ENCODE data around the gene HACD3. TPM values are rescaled to one million over a fixed set of nuclear protein-coding genes. Genes with fewer than 3 reads are reported as not detected.

Gene HACD3
- total RNA-seq: 10 to 100 TPM; 11.7 to 16.7 (median 15.0) TPM
- polyA plus RNA-seq: 9.8 TPM
- long read RNA-seq, donor 1, transcript HACD3-201 (11 exons, 3,228 nt): major isoform, 74 of 78 reads
- long read RNA-seq, donor 1, partial matches to known transcripts: 2 of 78 reads
- long read RNA-seq, donor 1, other reads (novel, unspliced or antisense): 2 of 78 reads
- long read RNA-seq, donor 2, transcript HACD3-201 (11 exons, 3,228 nt): major isoform, 31 of 34 reads
- long read RNA-seq, donor 2, partial matches to known transcripts: 0 of 34 reads
- long read RNA-seq, donor 2, other reads (novel, unspliced or antisense): 3 of 34 reads
- long read RNA-seq, donor 3, transcript HACD3-201 (11 exons, 3,228 nt): major isoform, 95 of 102 reads
- long read RNA-seq, donor 3, partial matches to known transcripts: 2 of 102 reads
- long read RNA-seq, donor 3, other reads (novel, unspliced or antisense): 5 of 102 reads
- long read RNA-seq, donor 4, transcript HACD3-201 (11 exons, 3,228 nt): major isoform, 22 of 23 reads
- long read RNA-seq, donor 4, partial matches to known transcripts: 0 of 23 reads
- long read RNA-seq, donor 4, other reads (novel, unspliced or antisense): 0 of 23 reads

GRCh38 chr15:65530318-65531111 lies at the start of gene HACD3:
Gene HACD3 (plus strand): TSS chr15:65530463. CDS start chr15:65530632, 169 bp downstream.
- H3K27me3 ChIP-seq (ENCODE audit: control insufficient read depth, insufficient read depth): no peaks in the 10 kb centered on the region
- no peaks in the 10 kb centered on the region for H3K4me1 ChIP-seq (ENCODE audit: control insufficient read depth, insufficient read depth, low read length)
- H3K4me3 ChIP-seq (ENCODE audit: low read length): peak within 1 kb of the TSS; percentile 53
- no peak within 1 kb of the TSS for H3K27ac ChIP-seq (ENCODE audit: low read length)
- under 1% methylated on average over 88 of the region's 88 CpGs for WGBS
- ATAC-seq: peak; percentile 98
- H3K9me3 ChIP-seq (ENCODE audit: control insufficient read depth, low read length): no peaks in the 10 kb centered on the region
- DNase-seq: peak; percentile 90 to 97 (median 96)
- intact Hi-C loops (cut with DNase I): no loop called here

GRCh38 chr15:65484876-65485275 lies 45.4 kb upstream of the HACD3 start:
- 96% methylated on average over 4 of the region's 4 CpGs for WGBS
- no peaks in the 10 kb centered on the region for H3K4me1 ChIP-seq (ENCODE audit: control insufficient read depth, insufficient read depth, low read length)

GRCh38 chr15:65494076-65494475 lies 36.2 kb upstream of the HACD3 start:
- no peaks in the 10 kb centered on the region for H3K4me1 ChIP-seq (ENCODE audit: control insufficient read depth, insufficient read depth, low read length)
- intact Hi-C loops (cut with DNase I): no loop called here
- DNase-seq (no peak), ATAC-seq (no peak)
- H3K4me3 ChIP-seq (ENCODE audit: low read length): no peak overlapping the region
- H3K27me3 ChIP-seq (ENCODE audit: control insufficient read depth, insufficient read depth): no peaks in the 10 kb centered on the region
- 87% methylated on average over 4 of the region's 4 CpGs for WGBS
- H3K9me3 ChIP-seq (ENCODE audit: control insufficient read depth, low read length): no peaks in the 10 kb centered on the region
- no peak overlapping the region for H3K27ac ChIP-seq (ENCODE audit: low read length)

More at GRCh38 chr15:65484876-65485275, 45.4 kb upstream of the HACD3 start:
- Histone ChIP-seq H3K27me3 (ENCODE audit: control insufficient read depth, insufficient read depth) (no peaks in the 10 kb centered on the region), H3K9me3 (ENCODE audit: control insufficient read depth, low read length) (no peaks in the 10 kb centered on the region), H3K4me3 (ENCODE audit: low read length) (no peak overlapping the region), H3K27ac (ENCODE audit: low read length) (no peak overlapping the region)
- intact Hi-C loops (cut with DNase I): no loop called here
- no peak for ATAC-seq
- no peak for DNase-seq

- Histone ChIP-seq H3K4me1 (ENCODE audit: control insufficient read depth, insufficient read depth, low read length) (peaks cover 3% of the 10 kb centered on the region), H3K27ac (ENCODE audit: low read length) (no peak overlapping the region), H3K4me3 (ENCODE audit: low read length) (no peak overlapping the region), H3K9me3 (ENCODE audit: control insufficient read depth, low read length) (no peaks in the 10 kb centered on the region), H3K27me3 (ENCODE audit: control insufficient read depth, insufficient read depth) (no peaks in the 10 kb centered on the region)
- no peak for ATAC-seq
- WGBS: 90% methylated on average over 2 of the region's 2 CpGs
- no peak for DNase-seq
- intact Hi-C loops (cut with DNase I): no loop called here
Observed at GRCh38 chr15:65509321-65509720, 20.9 kb upstream of the HACD3 start.

- Histone ChIP-seq H3K27me3 (ENCODE audit: control insufficient read depth, insufficient read depth) (no peaks in the 10 kb centered on the region), H3K27ac (ENCODE audit: low read length) (peak overlapping the region; percentile 84), H3K4me1 (ENCODE audit: control insufficient read depth, insufficient read depth, low read length) (peaks cover 3% of the 10 kb centered on the region), H3K9me3 (ENCODE audit: control insufficient read depth, low read length) (no peaks in the 10 kb centered on the region), H3K4me3 (ENCODE audit: low read length) (peak overlapping the region; percentile 39)
- ATAC-seq (peak in 1 of 2 donors; percentile 17), DNase-seq (no peak)
- 52% methylated on average over 5 of the region's 5 CpGs for WGBS
- intact Hi-C loops (cut with DNase I): no loop called here
Observed at GRCh38 chr15:65512189-65512588, 18.1 kb upstream of the HACD3 start.

- Histone ChIP-seq H3K4me1 (ENCODE audit: control insufficient read depth, insufficient read depth, low read length) (peaks cover 3% of the 10 kb centered on the region), H3K4me3 (ENCODE audit: low read length) (peak overlapping the region; percentile 39), H3K27ac (ENCODE audit: low read length) (peak overlapping the region; percentile 48), H3K27me3 (ENCODE audit: control insufficient read depth, insufficient read depth) (no peaks in the 10 kb centered on the region), H3K9me3 (ENCODE audit: control insufficient read depth, low read length) (no peaks in the 10 kb centered on the region)
- 24% methylated on average over 10 of the region's 10 CpGs for WGBS
- ATAC-seq: peak; percentile 66 to 74
- intact Hi-C loops (cut with DNase I): no loop called here
- peak; percentile 77 to 91 (median 77) for DNase-seq
Observed at GRCh38 chr15:65512807-65513416, 17.4 kb upstream of the HACD3 start.

GRCh38 chr15:65516997-65517865 lies 13.0 kb upstream of the HACD3 start, which contains the start of gene DPP8:
Gene DPP8 (minus strand): TSS chr15:65517689. CDS start chr15:65512553, 5,136 bp downstream.
- Histone ChIP-seq H3K27ac (ENCODE audit: low read length) (peak within 1 kb of the TSS; percentile 95), H3K9me3 (ENCODE audit: control insufficient read depth, low read length) (no peaks in the 10 kb centered on the region), H3K4me3 (ENCODE audit: low read length) (peak within 1 kb of the TSS; percentile 90), H3K27me3 (ENCODE audit: control insufficient read depth, insufficient read depth) (no peaks in the 10 kb centered on the region), H3K4me1 (ENCODE audit: control insufficient read depth, insufficient read depth, low read length) (peaks cover 4% of the 10 kb centered on the region)
- WGBS: under 1% methylated on average over 75 of the region's 75 CpGs
- ATAC-seq (peak; percentile 97 to 98), DNase-seq (peak; percentile 94 to 97 (median 97))
- intact Hi-C loops (cut with DNase I): no loop called here

- H3K27ac ChIP-seq (ENCODE audit: low read length): no peak overlapping the region
- 37% methylated on average over 8 of the region's 8 CpGs for WGBS
- DNase-seq (no peak), ATAC-seq (no peak)
- no peaks in the 10 kb centered on the region for H3K9me3 ChIP-seq (ENCODE audit: control insufficient read depth, low read length)
- peaks cover 2% of the 10 kb centered on the region for H3K4me1 ChIP-seq (ENCODE audit: control insufficient read depth, insufficient read depth, low read length)
- no peak overlapping the region for H3K4me3 ChIP-seq (ENCODE audit: low read length)
- intact Hi-C loops (cut with DNase I): no loop called here
- H3K27me3 ChIP-seq (ENCODE audit: control insufficient read depth, insufficient read depth): no peaks in the 10 kb centered on the region
Observed at GRCh38 chr15:65517866-65518207, 12.4 kb upstream of the HACD3 start.

GRCh38 chr15:65518633-65519285 lies 11.5 kb upstream of the HACD3 start:
- H3K27ac ChIP-seq (ENCODE audit: low read length): no peak overlapping the region
- ATAC-seq (no peak), DNase-seq (no peak)
- H3K27me3 ChIP-seq (ENCODE audit: control insufficient read depth, insufficient read depth): no peaks in the 10 kb centered on the region
- no peaks in the 10 kb centered on the region for H3K9me3 ChIP-seq (ENCODE audit: control insufficient read depth, low read length)
- peaks cover 2% of the 10 kb centered on the region for H3K4me1 ChIP-seq (ENCODE audit: control insufficient read depth, insufficient read depth, low read length)
- intact Hi-C loops (cut with DNase I): no loop called here
- H3K4me3 ChIP-seq (ENCODE audit: low read length): no peak overlapping the region
- 90% methylated on average over 4 of the region's 4 CpGs for WGBS
